Measurements from ENCODE around the gene MPIG6B.

DNA sequence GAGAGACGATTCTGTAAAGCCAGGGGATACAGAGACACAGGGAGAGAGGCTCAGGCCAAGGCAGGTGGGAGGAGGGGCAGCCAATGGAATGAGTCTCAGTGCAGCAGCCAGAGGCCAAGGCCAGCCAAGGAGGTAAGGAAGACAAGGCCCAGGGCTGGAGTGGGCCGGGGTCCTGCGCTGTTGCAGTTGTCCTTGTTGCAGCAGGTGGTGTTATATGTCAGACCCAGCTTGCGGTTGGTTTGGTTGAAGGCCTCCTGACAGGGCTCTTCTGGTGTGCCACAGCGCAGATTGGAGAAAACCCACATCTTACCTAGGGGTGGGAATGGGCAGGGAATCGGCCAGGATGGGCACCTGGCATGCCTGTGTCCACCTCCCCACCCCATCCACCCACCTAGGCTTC is 4.2 kb upstream of the MPIG6B start:
- TF ChIP-seq POLR2A (IDR thresholded peaks at IDR 0.05) = no peak
- TF ChIP-seq, protein P1, sequence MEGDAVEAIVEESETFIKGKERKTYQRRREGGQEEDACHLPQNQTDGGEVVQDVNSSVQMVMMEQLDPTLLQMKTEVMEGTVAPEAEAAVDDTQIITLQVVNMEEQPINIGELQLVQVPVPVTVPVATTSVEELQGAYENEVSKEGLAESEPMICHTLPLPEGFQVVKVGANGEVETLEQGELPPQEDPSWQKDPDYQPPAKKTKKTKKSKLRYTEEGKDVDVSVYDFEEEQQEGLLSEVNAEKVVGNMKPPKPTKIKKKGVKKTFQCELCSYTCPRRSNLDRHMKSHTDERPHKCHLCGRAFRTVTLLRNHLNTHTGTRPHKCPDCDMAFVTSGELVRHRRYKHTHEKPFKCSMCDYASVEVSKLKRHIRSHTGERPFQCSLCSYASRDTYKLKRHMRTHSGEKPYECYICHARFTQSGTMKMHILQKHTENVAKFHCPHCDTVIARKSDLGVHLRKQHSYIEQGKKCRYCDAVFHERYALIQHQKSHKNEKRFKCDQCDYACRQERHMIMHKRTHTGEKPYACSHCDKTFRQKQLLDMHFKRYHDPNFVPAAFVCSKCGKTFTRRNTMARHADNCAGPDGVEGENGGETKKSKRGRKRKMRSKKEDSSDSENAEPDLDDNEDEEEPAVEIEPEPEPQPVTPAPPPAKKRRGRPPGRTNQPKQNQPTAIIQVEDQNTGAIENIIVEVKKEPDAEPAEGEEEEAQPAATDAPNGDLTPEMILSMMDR (IDR thresholded peaks at IDR 0.05) = no peak

Measured in heart left ventricle (tissue), 13 donors.